ENCODE data around the gene CCBE1.

CCBE1 gene

DNA sequence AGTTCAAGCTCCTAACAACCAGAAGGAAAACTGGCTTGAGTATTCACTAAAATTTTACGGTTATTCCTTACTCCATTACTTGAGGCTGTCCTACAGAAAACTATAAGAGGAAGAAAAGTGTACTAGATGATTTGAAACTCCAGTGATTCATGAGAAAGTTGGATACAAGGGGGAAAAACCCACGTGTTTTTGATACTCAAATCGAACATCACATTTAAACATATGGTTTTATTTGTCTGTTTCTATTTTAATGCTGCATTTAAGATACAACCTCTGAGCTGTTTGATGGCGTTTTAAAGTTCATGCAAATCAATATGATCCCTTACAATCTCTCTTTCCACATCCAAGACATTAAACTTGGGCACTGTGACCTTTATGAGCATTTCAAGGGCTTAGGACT lies 213.1 kb downstream of the CCBE1 start:
- TF ChIP-seq, protein P1, sequence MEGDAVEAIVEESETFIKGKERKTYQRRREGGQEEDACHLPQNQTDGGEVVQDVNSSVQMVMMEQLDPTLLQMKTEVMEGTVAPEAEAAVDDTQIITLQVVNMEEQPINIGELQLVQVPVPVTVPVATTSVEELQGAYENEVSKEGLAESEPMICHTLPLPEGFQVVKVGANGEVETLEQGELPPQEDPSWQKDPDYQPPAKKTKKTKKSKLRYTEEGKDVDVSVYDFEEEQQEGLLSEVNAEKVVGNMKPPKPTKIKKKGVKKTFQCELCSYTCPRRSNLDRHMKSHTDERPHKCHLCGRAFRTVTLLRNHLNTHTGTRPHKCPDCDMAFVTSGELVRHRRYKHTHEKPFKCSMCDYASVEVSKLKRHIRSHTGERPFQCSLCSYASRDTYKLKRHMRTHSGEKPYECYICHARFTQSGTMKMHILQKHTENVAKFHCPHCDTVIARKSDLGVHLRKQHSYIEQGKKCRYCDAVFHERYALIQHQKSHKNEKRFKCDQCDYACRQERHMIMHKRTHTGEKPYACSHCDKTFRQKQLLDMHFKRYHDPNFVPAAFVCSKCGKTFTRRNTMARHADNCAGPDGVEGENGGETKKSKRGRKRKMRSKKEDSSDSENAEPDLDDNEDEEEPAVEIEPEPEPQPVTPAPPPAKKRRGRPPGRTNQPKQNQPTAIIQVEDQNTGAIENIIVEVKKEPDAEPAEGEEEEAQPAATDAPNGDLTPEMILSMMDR (IDR thresholded peaks at IDR 0.05; ENCODE audit: control insufficient read depth, extremely low read depth, insufficient read depth): no peak
- DNase-seq (ENCODE audit: low read depth): no peak
- H3K4me3 ChIP-seq (ENCODE audit: low read depth, low read length): no peak overlapping the region

GRCh38 chr18:59481436-59481835 lies 215.8 kb downstream of the CCBE1 start:
- H3K4me3 ChIP-seq (ENCODE audit: low read depth, low read length): no peak overlapping the region
- TF ChIP-seq, protein P1 (IDR thresholded peaks at IDR 0.05; ENCODE audit: control insufficient read depth, extremely low read depth, insufficient read depth): no peak
- DNase-seq (ENCODE audit: low read depth): no peak

- TF ChIP-seq, protein P1 (IDR thresholded peaks at IDR 0.05; ENCODE audit: control insufficient read depth, extremely low read depth, insufficient read depth): no peak
- no peak overlapping the region for H3K4me3 ChIP-seq (ENCODE audit: low read depth, low read length)
- DNase-seq (ENCODE audit: low read depth): no peak
Observed at GRCh38 chr18:59479776-59480175, 217.4 kb downstream of the CCBE1 start.

DNA sequence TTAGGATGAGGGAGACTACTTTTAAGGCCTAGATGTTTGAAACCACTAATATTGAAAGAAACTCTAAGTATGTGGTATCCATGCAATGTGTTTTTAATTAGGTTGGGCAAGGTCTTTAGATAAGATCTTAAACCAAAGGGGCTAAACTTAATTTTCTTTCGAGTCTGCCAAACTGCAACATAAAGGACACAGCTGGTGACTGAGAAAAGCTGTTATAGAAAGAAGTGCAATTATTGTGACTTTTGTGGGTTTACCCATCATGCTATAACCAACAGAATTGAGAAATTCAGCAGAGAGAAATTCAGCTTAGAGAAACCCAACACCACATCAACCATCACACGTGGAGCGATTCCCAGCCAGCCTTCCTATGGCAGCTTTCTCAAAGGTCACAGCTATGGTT lies 218.6 kb downstream of the CCBE1 start:
- TF ChIP-seq, protein P1 (IDR thresholded peaks at IDR 0.05; ENCODE audit: control insufficient read depth, extremely low read depth, insufficient read depth): no peak
- DNase-seq (ENCODE audit: low read depth): no peak
- H3K4me3 ChIP-seq (ENCODE audit: low read depth, low read length): no peak overlapping the region

GRCh38 chr18:59477849-59478248 lies 219.4 kb downstream of the CCBE1 start:
- no peak overlapping the region for H3K4me3 ChIP-seq (ENCODE audit: low read depth, low read length)
- no peak for DNase-seq (ENCODE audit: low read depth)
- TF ChIP-seq, protein P1 (IDR thresholded peaks at IDR 0.05; ENCODE audit: control insufficient read depth, extremely low read depth, insufficient read depth): no peak

DNA sequence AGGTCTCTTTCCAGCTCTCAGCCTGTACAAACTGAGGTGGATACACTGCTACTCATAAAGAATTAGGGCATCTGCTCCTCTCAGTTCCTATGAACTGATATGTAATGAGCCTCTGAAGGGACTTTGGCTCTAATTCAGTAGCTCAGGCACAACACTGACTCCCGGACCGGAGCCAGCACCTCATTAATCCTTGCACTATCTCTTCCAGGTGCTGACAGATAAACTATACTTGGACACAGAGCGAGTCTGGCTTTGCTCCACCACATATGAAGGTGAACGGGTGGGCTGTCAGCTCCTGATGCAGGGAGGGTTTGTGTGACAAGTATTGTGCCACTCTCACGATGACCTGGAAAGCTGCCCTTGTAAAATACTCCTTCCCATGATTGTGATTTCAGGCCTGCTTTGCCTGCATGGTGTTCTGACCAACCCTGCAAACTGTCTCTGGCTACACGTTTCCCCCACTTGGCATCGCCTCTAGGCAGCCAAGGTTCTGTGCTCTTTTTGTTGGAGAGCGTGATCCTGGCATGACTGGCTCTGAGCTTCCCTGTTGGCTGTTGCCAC lies 226.6 kb downstream of the CCBE1 start:
- no peak for DNase-seq (ENCODE audit: low read depth)
- TF ChIP-seq, protein P1 (IDR thresholded peaks at IDR 0.05; ENCODE audit: control insufficient read depth, extremely low read depth, insufficient read depth): no peak
- no peak overlapping the region for H3K4me3 ChIP-seq (ENCODE audit: low read depth, low read length)

GRCh38 chr18:59469463-59470180 lies 227.6 kb downstream of the CCBE1 start:
- TF ChIP-seq, protein P1 (IDR thresholded peaks at IDR 0.05; ENCODE audit: control insufficient read depth, extremely low read depth, insufficient read depth): no peak
- DNase-seq (ENCODE audit: low read depth): no peak
- H3K4me3 ChIP-seq (ENCODE audit: low read depth, low read length): no peak overlapping the region
